NK-92 treated with Interleukin-12 subunit alpha and Interleukin-12 subunit beta, amount 100 ng/mL, for 24 hours (cell line): Measurements from ENCODE around the gene ADIG.

Experiments
- DNase-seq: peaks from one replicate; lab custom pipeline; 2025; lab: John Stamatoyannopoulos, UW

Gene ADIG

GRCh38 chr20:38581013-38581412 is at the start of gene ADIG:
Gene ADIG (plus strand): TSS chr20:38581197. CDS start chr20:38581251, 54 bp downstream.
- no peak for DNase-seq

GRCh38 chr20:38534756-38535155 is 46.2 kb upstream of the ADIG start:
- DNase-seq: no peak

DNA sequence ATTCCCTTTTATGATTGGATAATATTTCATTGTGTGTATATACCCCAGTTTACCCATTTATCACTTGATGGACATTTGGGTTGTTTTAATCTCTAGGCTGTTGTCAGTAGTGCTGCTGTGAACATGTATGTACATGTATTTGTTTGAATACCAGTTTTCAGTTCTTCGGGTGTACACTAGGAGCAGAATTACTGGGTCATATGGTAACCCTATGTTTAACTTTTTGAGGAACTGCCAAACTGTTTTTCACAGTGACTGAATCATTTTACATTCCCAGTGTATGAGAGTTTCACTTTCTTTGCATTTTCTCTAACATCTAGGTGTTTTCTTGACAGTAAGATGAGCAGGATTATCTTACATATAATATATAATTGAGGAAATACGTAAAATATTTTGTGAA is 44.7 kb upstream of the ADIG start:
- no peak for DNase-seq

DNA sequence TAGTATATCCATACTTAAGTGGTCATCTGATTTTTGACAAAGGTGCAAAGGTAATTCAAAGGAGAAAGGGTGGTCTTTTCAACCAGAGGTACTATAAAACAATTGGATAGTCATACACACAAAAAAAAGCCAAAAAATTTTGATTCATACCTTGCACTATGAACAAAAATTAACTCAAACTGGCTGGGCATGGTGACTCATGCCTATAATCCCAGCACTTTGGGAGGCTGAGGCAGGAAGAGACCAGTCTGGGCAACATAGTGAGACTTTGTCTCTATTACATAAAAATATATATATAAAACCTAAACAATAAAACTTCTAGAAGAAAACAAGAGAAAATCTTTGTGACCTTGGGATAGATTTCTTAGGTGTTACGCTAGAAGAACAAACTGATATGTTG is 43.8 kb upstream of the ADIG start:
- DNase-seq: no peak

GRCh38 chr20:38538789-38539188 is 42.2 kb upstream of the ADIG start:
- no peak for DNase-seq

DNA sequence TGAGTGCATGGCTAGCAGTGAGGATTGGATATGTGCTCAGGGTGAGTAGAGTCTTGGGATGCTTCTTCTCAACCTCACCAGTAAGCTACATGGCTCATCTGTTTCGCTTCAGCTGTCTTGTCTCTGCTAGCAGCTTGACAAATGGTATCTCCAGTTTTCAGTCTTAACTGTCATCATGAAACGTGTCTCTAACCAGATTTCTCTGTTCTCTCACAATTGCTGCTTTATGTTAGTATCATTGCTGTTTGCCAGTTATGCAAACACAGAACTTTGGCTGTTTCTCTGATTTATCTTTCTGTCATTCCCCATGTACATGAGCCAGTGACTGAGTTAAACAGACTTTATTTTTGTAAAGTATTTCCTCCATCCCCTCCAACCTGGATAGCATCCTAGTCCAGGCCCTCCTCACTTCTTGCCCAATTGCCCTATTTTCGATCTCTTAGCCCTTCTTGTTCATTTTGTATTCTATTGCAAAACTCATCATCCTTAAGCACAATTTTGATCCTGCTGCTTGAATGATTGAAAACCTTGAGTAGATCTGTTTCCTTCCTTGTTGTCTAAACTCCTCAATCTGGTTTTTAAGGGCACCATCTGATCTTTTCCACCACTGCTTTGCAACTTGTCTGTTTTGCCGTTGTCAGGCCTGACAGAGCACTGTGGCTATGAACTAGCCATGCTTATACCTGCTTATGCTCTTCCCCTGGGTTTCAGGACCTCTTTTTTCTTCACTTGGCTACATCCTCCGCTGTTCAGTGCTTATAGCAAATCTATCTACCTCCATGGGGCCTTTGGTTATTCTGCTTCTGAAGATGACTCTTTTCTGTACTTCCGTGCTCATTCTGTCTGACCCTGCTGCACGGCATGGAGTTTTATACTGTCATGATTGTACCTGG is 37.7 kb upstream of the ADIG start:
- DNase-seq: no peak

- DNase-seq: no peak
Observed at GRCh38 chr20:38545771-38546170, 35.2 kb upstream of the ADIG start.

GRCh38 chr20:38547288-38548085 is 33.5 kb upstream of the ADIG start:
- DNase-seq: no peak

- no peak for DNase-seq
Observed at GRCh38 chr20:38548356-38549083, 32.5 kb upstream of the ADIG start.

- no peak for DNase-seq
Observed at GRCh38 chr20:38550274-38550673, 30.7 kb upstream of the ADIG start.

DNA sequence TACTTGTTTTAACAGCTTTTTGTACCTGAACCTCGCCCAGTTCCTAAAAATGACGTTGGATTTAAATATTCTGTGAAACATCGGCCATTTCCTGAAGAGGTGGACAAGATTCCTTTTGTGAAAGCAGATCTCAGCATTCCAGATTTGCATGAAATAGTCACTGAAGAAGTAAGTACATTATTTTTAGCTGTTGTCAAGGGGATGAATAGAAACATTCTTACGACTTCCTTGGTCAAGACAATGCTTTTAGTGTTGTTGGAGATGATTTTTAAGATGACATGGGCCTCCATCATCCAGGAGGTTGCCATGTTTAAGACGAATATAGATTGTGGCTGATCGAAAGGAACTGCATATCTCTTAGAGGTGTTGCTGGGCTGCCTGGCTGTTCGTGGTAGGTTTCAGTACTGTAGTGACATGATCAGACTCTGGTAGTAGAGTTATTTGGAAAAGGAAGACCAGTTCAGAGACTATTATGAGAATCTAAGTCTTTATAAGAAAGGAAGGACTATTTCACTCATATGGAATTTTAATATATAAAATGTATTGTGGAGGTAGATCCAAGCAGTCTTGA is 29.9 kb upstream of the ADIG start:
- no peak for DNase-seq

GRCh38 chr20:38554986-38555385 is 26.0 kb upstream of the ADIG start:
- no peak for DNase-seq

DNA sequence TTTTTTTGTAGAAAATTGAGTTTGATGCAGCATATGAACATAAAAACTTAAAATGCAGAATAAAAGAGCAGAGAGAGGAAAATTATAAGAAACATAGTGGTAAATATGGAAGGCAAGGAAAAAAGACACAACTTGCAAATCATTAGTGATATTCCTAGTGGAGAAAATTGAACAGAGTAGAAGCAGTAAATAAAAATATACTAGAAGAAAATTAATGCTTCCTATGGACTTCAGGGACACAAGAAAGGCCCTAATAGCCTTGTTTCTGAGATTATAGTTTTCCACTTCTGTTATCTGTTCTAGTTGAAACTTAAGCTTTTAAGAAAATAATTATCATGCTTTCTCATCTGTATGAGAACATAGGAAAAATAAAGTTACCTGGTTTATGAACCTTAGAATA is 25.6 kb upstream of the ADIG start:
- DNase-seq: no peak

DNA sequence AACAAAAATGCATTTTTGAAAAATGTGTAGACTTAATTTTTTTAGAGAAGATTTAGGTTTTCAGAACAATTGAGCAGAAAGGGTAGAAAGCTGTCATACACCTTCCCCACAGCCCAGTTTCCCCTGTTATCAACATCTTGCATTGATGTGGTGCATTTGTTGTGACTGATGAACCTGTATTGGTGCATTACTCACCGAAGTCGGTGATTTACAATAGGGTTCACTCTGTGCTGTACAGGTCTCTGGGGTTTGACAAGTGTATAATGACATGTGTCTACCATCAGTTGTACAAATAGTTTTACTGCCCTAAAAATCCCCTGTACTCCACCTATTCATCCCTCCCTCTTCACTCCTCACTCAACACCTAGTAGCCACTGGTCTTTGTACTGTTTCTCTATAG is 23.8 kb upstream of the ADIG start:
- no peak for DNase-seq

- no peak for DNase-seq
Observed at GRCh38 chr20:38558596-38559360, 22.2 kb upstream of the ADIG start.

GRCh38 chr20:38559764-38560163 is 21.2 kb upstream of the ADIG start:
- no peak for DNase-seq

DNA sequence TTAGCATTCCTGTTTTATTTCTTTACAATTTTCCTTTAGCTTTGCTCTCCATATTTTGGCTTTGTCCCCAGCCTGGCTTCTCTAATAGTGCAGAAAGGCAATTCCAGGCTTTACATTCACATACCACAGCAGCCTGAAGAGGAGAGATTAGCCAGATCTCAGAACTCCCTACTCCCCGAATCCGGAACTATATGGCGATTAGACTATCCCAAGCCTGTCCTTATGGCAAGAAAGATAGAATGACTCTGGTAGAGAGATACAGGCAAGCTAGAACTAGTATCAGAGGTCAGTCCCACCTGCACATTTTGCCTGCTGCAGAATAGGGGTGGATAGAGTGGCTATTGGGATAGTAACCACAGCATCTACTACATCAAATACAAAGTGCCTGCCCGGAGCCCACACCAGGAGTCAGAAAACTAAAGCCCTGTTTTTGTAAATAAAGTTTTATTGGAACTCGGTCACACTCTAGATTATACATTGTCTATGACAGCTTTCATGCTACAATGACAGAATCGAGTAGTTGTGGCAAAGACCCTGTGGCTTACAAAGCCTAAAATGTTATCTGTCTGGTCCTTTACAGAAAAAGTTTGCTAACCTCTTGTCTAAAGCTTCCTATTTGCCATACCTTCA is 17.1 kb upstream of the ADIG start:
- DNase-seq: no peak

DNA sequence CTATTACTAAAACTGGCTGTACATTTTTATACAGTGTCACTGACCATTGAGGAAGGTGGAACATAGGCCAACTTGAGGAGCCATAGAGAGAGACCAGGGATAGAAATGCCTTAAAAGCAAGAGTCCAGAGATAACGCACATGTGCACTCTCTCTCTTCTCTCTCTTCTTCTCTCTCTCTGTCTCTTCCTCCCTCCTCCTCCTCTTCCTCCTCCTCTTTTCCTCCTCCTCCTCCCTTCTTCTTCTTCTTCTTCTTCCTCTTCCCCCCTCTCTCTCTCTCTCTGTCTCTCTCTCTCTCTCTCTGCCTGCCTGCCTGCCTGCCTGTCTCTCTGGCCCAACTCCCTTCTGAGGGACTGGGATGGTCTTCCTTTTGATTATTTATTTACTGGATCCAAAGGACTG is 16.3 kb upstream of the ADIG start:
- DNase-seq: no peak

DNA sequence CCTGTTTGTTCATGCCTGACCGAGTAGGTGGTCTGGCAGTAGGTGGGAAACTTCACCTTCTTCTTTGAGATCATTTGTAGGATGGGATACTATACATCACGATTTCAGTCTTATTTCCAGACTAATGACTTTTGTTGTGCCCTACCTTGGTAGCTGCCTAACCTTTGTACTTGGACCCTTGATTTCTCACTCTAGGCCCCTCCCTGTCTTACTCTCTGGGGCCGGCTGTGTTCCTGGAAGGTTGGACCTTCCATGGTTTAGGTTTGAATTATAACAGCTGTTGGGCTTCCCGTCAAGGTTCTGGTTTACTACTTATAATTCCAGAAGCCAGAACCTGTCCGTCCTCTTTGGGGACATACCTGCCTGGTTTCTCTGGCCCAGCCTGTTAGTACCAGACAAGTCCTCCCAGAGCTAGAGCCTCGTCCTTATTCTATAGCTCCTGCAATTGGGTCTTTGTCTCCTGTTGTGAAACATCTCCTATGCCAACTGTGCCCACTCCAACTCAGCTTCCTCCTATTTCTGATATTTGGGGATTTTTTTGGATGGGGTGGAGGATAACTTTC is 14.9 kb upstream of the ADIG start:
- no peak for DNase-seq

GRCh38 chr20:38569747-38570525 is 11.1 kb upstream of the ADIG start:
- DNase-seq: no peak
